K562 (cell line): Measurements from ENCODE around the gene TGM5. TPM values are rescaled to one million over a fixed set of nuclear protein-coding genes. Genes with fewer than 3 reads are reported as not detected.

Experiments
- ADNP ChIP-seq: fragments of 200-800 bp; sonication (Bioruptor generic); IDR thresholded peaks from 2 replicates; pipeline ENCODE4 v1.6.1; 2016; ENCODE audit warnings: missing genetic modification characterization, missing compliant biosample characterization
- ATF6 ChIP-seq: sonication (generic); formaldehyde crosslinking; IDR thresholded peaks from 2 replicates; pipeline ENCODE4 v1.4.0; 2020; ENCODE audit warnings: mild to moderate bottlenecking, missing genetic modification reagents
- BCOR ChIP-seq: fragments of 450-650 bp; IDR thresholded peaks from 2 replicates; pipeline ENCODE4 v1.6.1; 2016
- CBFA2T2 ChIP-seq: fragments of 450-650 bp; conservative IDR thresholded peaks from 2 replicates; pipeline ENCODE4 v1.6.1; 2017; ENCODE audit warnings: mild to moderate bottlenecking
- CC2D1A ChIP-seq: fragments of 450-650 bp; IDR thresholded peaks from 2 replicates; pipeline ENCODE4 v1.6.1; 2017; ENCODE audit warnings: mild to moderate bottlenecking
- DEAF1 ChIP-seq: fragments of 450-650 bp; formaldehyde crosslinking; IDR thresholded peaks from 2 replicates; pipeline ENCODE4 v1.4.0; 2020; ENCODE audit warnings: mild to moderate bottlenecking, moderate library complexity
- ESRRA ChIP-seq: fragments of 450-650 bp; IDR thresholded peaks from 2 replicates; pipeline ENCODE4 v1.6.1; 2014; ENCODE audit warnings: low read depth, mild to moderate bottlenecking, moderate library complexity, borderline replicate concordance
- ETV1 ChIP-seq: fragments of 450-650 bp; conservative IDR thresholded peaks from 2 replicates; pipeline ENCODE4 v1.6.1; 2016; ENCODE audit warnings: missing genetic modification characterization, control low read depth, low read depth, missing compliant biosample characterization
- FOXK2 ChIP-seq, 2 experiments: fragments of 450-650 bp; IDR thresholded peaks in 1 of 2; conservative IDR thresholded peaks in 1 of 2; 2 replicates each; pipeline ENCODE4 v1.6.1; 2016; ENCODE audit warnings: low read depth in 2 of 2, mild to moderate bottlenecking in 1 of 2
- GATA2 ChIP-seq: sonication (generic); formaldehyde crosslinking; IDR thresholded peaks from 2 replicates; pipeline ENCODE4 v1.4.0; 2020; ENCODE audit warnings: mild to moderate bottlenecking, missing genetic modification reagents
- GTF3C2 ChIP-seq: IDR thresholded peaks from 3 replicates; pipeline ENCODE4 v1.6.1; 2011; ENCODE audit warnings: borderline replicate concordance, mild to moderate bottlenecking, moderate library complexity; ENCODE audit not compliant: insufficient read length; ENCODE audit errors: extremely low read depth
- HOMEZ ChIP-seq: fragments of 250-450 bp; sonication (Bioruptor Pico); IDR thresholded peaks from 2 replicates; pipeline ENCODE4 v1.4.0; 2020; ENCODE audit warnings: mild to moderate bottlenecking, moderate library complexity
- JUND ChIP-seq, 2 experiments: IDR thresholded peaks; 2 replicates in 1 of 2; 3 replicates in 1 of 2; pipeline ENCODE4 v1.6.1; 2011; ENCODE audit warnings: borderline replicate concordance in 2 of 2, low read depth in 2 of 2, low read length in 2 of 2, improper control_type of control experiment in 1 of 2, missing biosample characterization in 1 of 2, missing genetic modification characterization in 1 of 2, missing genetic modification reagents in 1 of 2
- KLF16 ChIP-seq: IDR thresholded peaks from 2 replicates; pipeline ENCODE4 v1.6.1; 2016; ENCODE audit warnings: antibody characterized with exemption
- PHB ChIP-seq: fragments of 250-450 bp; sonication (Bioruptor Pico); IDR thresholded peaks from 2 replicates; pipeline ENCODE4 v1.5.0; 2021
- PTRF ChIP-seq: fragments of 450-650 bp; IDR thresholded peaks from 2 replicates; pipeline ENCODE4 v1.6.1; 2016; ENCODE audit warnings: mild to moderate bottlenecking, missing genetic modification characterization, missing compliant biosample characterization
- ZNF134 ChIP-seq: fragments of 250-450 bp; sonication (Bioruptor Pico); conservative IDR thresholded peaks from 2 replicates; pipeline ENCODE4 v1.4.0; 2020
- ZNF140 ChIP-seq: fragments of 250-450 bp; sonication (Bioruptor Pico); IDR thresholded peaks from 2 replicates; pipeline ENCODE4 v1.8.0; 2021; ENCODE audit warnings: moderate library complexity, mild to moderate bottlenecking, inconsistent platforms
- ZNF24 ChIP-seq: fragments of 450-650 bp; IDR thresholded peaks from 2 replicates; pipeline ENCODE4 v1.6.1; 2016
- ZNF707 ChIP-seq: fragments of 250-450 bp; sonication (Bioruptor Pico); conservative IDR thresholded peaks from 2 replicates; pipeline ENCODE4 v1.8.0; 2022; ENCODE audit warnings: inconsistent platforms, mild to moderate bottlenecking, moderate library complexity
- ZNF764 ChIP-seq: fragments of 250-450 bp; sonication (Bioruptor Pico); IDR thresholded peaks from 2 replicates; pipeline ENCODE4 v1.4.0; 2020; ENCODE audit warnings: low read depth, mild to moderate bottlenecking, moderate library complexity
- ZSCAN29 ChIP-seq: fragments of 450-650 bp; IDR thresholded peaks from 2 replicates; pipeline ENCODE4 v1.6.1; 2017
- polyA plus RNA-seq, 8 experiments: library from polyadenylated mRNA; depleted of rRNA in 4 of 8; stranded (reverse) in 5 of 8; unstranded in 3 of 8; fragments of >200 nt; fragmentation: Nextera tagmentation in 2 of 8; fragmentation: Illumina TruSeq in 1 of 8; extraction: Ambion mirVana in 2 of 8; extraction: Trizol in 1 of 8; gene quantifications; 2 replicates each; pipeline versions ENCODE4 v1.2.1 to v1.2.3, GENCODE V29; 2011 to 2014; ENCODE audit warnings: inconsistent platforms in 1 of 8, missing spikeins in 1 of 8
- total RNA-seq, 7 experiments: library from RNA; depleted of rRNA in 6 of 7; stranded (reverse); fragments of >200 nt in 6 of 7; fragmentation: Illumina TruSeq in 2 of 7; extraction: Trizol in 2 of 7; gene quantifications; 2 replicates each; pipeline versions ENCODE4 v1.2.1 to v1.2.3, GENCODE V29; 2011 to 2021; ENCODE audit warnings: low replicate concordance in 1 of 7

Gene TGM5
- total and polyA plus RNA-seq, 9 of the 15 experiments (the other 6 are each of a cell fraction or from before 2014, with no cell fraction given): 0.03 to 0.10 (median 0.07) TPM; not detected in 6

- no peak for TF ChIP-seq HOMEZ
- TF ChIP-seq FOXK2 (conservative IDR thresholded peaks at IDR 0.05 in 1 of 2, IDR thresholded peaks at IDR 0.05 in 1 of 2; ENCODE audit: low read depth in 2 of 2): 0 out of 4 replicates have a peak, but pooled peaks of 1 of the 2 experiments have one; percentile 14
- TF ChIP-seq GTF3C2: no peak
- no peak for TF ChIP-seq PHB (CRISPR knock-in tag)
- TF ChIP-seq ATF6 (CRISPR knock-in tag): no peak
- TF ChIP-seq ETV1 (tag): peak; percentile 69
- peak; percentile 78 for TF ChIP-seq GATA2 (CRISPR knock-in tag)
- no peak for TF ChIP-seq ZNF707 (CRISPR knock-in tag)
- peak; percentile 78 for TF ChIP-seq CBFA2T2
- no peak for TF ChIP-seq ZSCAN29
- TF ChIP-seq ESRRA: no peak
- TF ChIP-seq BCOR: peak; percentile 94
- TF ChIP-seq CC2D1A: 0 out of 2 replicates have a peak, but pooled peaks have one; percentile 10
- TF ChIP-seq KLF16: peak; percentile 47; the same call in 1 of the 2 replicates
- no peak for TF ChIP-seq ZNF24
- no peak for TF ChIP-seq ZNF764
- TF ChIP-seq JUND (IDR thresholded peaks at IDR 0.05; ENCODE audit: borderline replicate concordance, low read depth, low read length): peak; percentile 40; the same call in 1 of the 2 replicates
- TF ChIP-seq JUND (tag; IDR thresholded peaks at IDR 0.05; ENCODE audit: borderline replicate concordance, low read depth, low read length): peak; percentile 56; the same call in 1 of the 3 replicates
- TF ChIP-seq ADNP (tag): peak; percentile 92
- TF ChIP-seq ZNF140 (CRISPR knock-in tag): no peak
- TF ChIP-seq PTRF (tag): no peak
- no peak for TF ChIP-seq ZNF134 (CRISPR knock-in tag)
- TF ChIP-seq DEAF1 (CRISPR knock-in tag): no peak
These were observed 36.0 kb downstream of the TGM5 start (continued) for GRCh38 chr15:43230640-43231115.
